ENCODE results near the gene PPM1H.

PPM1H gene

DNA sequence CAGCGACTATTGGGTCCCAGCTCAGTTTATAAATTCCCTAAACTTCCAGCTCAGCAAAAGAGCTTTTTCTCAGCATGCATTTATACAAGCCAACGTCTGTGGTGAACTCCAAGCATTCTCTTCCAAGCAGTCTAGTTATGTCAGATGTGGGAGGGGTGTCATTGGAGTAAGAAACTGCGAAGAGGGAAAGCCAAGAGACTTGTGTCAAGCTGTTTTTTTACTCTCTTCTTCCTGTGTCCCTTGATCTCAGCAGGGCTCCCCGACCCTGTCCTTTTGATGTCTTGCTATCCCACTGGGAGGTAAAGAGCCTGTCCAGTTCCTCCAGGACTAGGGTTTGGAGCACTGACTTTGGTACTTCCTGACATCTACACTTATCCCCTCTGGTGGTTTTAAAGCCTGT is 69.0 kb downstream of the PPM1H start:
- no peak for DNase-seq (ENCODE audit: low read depth)
- TF ChIP-seq, protein P1, sequence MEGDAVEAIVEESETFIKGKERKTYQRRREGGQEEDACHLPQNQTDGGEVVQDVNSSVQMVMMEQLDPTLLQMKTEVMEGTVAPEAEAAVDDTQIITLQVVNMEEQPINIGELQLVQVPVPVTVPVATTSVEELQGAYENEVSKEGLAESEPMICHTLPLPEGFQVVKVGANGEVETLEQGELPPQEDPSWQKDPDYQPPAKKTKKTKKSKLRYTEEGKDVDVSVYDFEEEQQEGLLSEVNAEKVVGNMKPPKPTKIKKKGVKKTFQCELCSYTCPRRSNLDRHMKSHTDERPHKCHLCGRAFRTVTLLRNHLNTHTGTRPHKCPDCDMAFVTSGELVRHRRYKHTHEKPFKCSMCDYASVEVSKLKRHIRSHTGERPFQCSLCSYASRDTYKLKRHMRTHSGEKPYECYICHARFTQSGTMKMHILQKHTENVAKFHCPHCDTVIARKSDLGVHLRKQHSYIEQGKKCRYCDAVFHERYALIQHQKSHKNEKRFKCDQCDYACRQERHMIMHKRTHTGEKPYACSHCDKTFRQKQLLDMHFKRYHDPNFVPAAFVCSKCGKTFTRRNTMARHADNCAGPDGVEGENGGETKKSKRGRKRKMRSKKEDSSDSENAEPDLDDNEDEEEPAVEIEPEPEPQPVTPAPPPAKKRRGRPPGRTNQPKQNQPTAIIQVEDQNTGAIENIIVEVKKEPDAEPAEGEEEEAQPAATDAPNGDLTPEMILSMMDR (conservative IDR thresholded peaks at IDR 0.05; ENCODE audit: control insufficient read depth, insufficient read depth, low read depth, low read length) = no peak
- no peak overlapping the region for H3K4me3 ChIP-seq (ENCODE audit: control insufficient read depth, low read depth, low read length)

DNA sequence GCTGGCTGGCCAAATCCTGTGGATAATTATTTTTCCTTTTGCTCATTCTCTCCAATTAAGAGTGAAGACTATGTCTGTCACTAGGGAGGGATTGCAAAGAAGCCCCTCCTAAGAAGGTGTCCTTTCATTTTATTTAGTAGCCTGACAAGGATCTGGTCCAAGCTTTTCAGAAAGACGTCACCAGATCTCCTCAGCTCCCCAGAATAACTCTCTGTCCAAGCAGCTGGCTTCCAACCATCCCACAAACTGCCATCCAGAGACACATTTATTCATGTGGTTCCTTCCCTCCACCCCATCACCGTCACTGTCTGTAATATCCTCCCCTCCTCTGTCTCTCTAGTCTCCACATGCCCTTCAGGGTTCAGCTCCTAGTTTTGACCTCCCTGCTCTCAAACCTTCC is 69.9 kb downstream of the PPM1H start:
- DNase-seq (ENCODE audit: low read depth) = no peak
- TF ChIP-seq, protein P1 (conservative IDR thresholded peaks at IDR 0.05; ENCODE audit: control insufficient read depth, insufficient read depth, low read depth, low read length) = no peak

DNA sequence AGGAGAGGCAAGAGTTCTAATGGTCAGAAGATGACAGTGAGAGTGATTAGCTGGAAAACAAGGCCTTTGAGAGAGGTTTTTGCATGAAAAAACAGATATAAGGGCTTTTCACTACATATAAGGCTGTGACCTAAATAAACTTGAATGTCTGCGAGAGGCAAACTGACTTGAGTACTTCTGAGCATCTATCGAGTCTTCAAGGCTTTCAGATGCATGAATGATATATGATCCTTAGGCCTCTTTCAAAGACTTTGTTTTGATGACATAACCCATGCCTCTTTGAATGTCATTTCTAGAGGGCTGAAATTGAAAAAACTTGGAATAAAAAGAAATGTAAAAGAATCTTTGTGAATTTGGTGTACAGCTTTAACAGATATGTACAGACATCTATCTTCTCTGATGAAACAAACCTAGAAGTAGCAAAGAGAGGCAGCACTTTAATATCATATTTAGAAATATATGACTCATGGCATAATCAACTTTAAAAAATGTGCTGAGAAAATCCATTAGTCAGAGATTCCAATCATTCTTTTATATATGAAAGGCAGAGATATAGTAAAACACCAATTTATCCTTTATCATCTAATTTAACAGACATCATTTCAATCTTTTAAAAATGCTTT is 72.6 kb downstream of the PPM1H start:
- TF ChIP-seq, protein P1 (conservative IDR thresholded peaks at IDR 0.05; ENCODE audit: control insufficient read depth, insufficient read depth, low read depth, low read length) = no peak
- no peak overlapping the region for H3K4me3 ChIP-seq (ENCODE audit: control insufficient read depth, low read depth, low read length)
- DNase-seq (ENCODE audit: low read depth) = peak; percentile 33

More for the DNA sequence above, 69.9 kb downstream of the PPM1H start:
- no peak overlapping the region for H3K4me3 ChIP-seq (ENCODE audit: control insufficient read depth, low read depth, low read length)

DNA sequence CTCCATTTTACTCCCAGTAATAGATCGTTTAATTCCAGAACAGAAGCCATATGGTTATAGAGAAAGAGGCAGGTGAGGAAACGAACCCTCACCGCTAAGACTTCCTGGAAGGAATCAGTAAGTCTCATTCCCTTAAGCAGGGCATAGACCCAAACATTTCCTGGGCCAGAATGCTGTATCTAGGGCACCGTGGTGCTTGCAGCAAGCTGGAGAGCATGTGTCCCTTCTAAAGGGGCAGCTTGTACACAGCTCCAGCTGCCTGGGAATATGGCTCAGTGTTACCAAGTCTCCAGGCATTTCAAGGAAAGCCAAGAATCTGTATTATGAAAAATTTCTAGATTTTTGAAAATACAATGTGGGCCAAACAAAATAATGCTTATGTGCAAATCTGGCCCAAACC is 73.4 kb downstream of the PPM1H start:
- TF ChIP-seq, protein P1 (conservative IDR thresholded peaks at IDR 0.05; ENCODE audit: control insufficient read depth, insufficient read depth, low read depth, low read length) = no peak
- DNase-seq (ENCODE audit: low read depth) = no peak
- H3K4me3 ChIP-seq (ENCODE audit: control insufficient read depth, low read depth, low read length) = no peak overlapping the region

DNA sequence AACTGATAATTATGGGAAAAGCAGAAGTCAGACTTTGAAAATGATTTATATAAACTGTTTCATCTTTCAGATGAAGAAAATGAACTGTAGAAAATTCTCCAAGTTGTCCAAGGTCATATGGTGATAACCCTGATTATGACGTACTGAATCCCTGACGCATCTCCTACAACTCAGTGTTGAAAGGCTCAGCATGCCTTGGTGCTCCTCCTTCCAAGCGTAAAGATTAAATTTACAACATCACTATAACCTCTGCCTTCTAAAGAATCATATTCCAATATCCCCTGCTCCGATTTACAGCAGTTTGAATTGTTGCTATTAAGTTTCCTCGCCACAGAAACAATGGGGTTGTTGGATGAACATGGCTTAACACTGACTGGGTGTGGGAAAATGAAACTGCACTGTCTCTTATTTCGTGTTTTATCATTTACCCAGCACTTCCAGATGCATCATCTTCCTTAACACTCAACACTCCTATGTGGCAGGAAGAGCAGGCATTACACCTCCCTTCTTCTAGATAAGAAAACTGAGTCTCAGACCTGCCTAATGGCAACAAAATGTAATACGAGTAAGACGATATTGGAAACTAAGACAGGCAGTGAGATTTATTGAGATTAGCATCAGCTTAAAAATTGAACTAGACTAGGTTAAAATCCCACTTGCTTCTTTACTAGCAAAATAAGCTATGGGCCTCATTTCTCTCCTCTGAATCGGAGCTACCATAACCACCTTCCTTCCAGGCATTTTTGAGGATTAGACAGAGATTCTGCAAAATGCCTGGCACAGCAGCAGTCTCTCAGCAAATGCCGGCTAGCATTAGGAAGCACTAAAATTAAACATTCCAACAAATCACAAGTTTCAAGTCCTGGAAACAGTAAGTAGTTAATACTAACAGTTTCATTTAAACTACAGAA is 74.2 kb downstream of the PPM1H start:
- TF ChIP-seq, protein P1 (conservative IDR thresholded peaks at IDR 0.05; ENCODE audit: control insufficient read depth, insufficient read depth, low read depth, low read length) = no peak
- DNase-seq (ENCODE audit: low read depth) = no peak
- no peak overlapping the region for H3K4me3 ChIP-seq (ENCODE audit: control insufficient read depth, low read depth, low read length)

DNA sequence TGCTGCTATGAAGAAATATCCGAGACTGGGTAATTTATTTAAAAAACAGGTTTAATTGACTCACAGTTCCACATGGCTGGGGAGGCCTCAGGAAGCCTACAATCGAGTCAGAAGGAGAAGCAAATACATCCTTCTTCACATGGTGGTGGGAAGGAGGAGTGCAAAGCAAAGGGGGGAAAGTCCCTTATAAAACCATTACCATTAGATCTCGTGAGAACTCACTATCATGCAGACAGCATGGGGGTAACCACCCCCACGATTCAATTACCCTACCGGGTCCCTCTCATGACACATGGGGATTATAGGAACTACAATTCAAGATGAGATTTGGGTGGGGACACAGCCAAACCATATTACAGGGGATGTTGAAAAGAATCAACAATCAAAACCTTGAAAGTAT is 74.9 kb downstream of the PPM1H start:
- DNase-seq (ENCODE audit: low read depth) = no peak
- H3K4me3 ChIP-seq (ENCODE audit: control insufficient read depth, low read depth, low read length) = no peak overlapping the region
- TF ChIP-seq, protein P1 (conservative IDR thresholded peaks at IDR 0.05; ENCODE audit: control insufficient read depth, insufficient read depth, low read depth, low read length) = no peak
